GM12891 (cell line): ENCODE measurements around the gene MTA2.

Experiments used
- POLR2A ChIP-seq: IDR thresholded peaks from 2 replicates; pipeline ENCODE4 v1.6.1; 2011; ENCODE audit warnings: low read depth, low read length, control low read depth
- POLR2AphosphoS5 ChIP-seq: IDR thresholded peaks from 2 replicates; pipeline ENCODE4 v1.6.1; 2011; ENCODE audit warnings: low read depth, low read length, control low read depth
- SPI1 ChIP-seq: IDR thresholded peaks from 2 replicates; pipeline ENCODE4 v1.6.1; 2011; ENCODE audit warnings: low read depth, low read length, control low read depth
- TAF1 ChIP-seq: IDR thresholded peaks from 2 replicates; pipeline ENCODE4 v1.6.1; 2011; ENCODE audit warnings: low read depth, low read length, control low read depth

- TF ChIP-seq POLR2A (no peak), POLR2AphosphoS5 (no peak), SPI1 (no peak), TAF1 (no peak)
Measured at GRCh38 chr11:62615521-62615920, 13.9 kb upstream of the MTA2 start.
